Uterus (tissue), 2 donors: Measurements from ENCODE around the gene NPB.

ENCODE experiments used
- CTCF ChIP-seq, 4 experiments: fragments of 200-600 bp in 2 of 4; fragments of 450-650 bp in 2 of 4; sonication (generic) in 2 of 4; IDR thresholded peaks; one replicate each; pipeline ENCODE4 v1.5.1; 2016 to 2019; ENCODE audit warnings: antibody characterized with exemption in 4 of 4, mild to moderate bottlenecking in 2 of 4, moderate library complexity in 1 of 4
- POLR2A ChIP-seq, 2 donors: fragments of 450-650 bp; IDR thresholded peaks; one replicate each; pipeline ENCODE4 v1.6.1; 2016; ENCODE audit warnings: antibody characterized with exemption in 2 of 2, mild to moderate bottlenecking in 1 of 2, moderate library complexity in 1 of 2

DNA sequence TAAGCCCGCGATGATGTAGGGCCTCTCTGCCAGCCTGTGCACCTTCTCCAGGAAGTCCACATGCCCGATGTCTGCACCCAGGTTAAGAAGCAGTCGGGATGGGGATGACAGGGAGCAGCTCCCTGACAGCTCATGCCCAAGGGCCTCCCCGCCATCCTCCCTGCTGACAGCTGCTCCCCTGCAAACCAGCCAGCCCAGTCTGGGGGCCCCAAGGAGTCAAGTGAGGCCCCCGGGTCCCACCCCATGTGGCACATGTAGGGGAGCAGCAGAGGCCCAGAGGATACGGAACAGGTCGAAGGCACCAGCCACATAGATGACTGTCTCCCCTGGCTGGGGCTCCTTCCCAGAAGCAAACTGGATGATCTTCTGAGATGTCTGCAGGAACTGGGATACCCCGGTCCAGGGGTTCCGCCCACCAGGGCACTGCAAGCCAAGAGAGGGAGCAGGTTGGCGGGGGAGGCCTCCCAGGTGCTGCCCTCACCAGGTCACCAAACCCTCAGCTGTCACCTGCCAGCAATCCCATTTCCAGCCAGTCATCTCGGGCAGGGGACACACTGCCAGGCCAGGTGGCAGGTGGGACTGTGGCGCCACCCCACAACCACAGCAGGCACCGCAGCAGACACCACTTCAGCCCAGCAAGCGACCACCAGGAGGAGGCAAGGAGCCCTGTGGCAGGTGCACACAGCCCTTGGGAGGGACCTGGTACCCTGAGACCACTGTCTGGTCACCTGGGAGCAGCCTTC lies 4.6 kb downstream of the NPB start:
- TF ChIP-seq CTCF (IDR thresholded peaks at IDR 0.05): no peak
- TF ChIP-seq POLR2A (IDR thresholded peaks at IDR 0.05): no peak
